Activated CD4-positive, alpha-beta T cell treated with anti-CD3 and anti-CD28 coated beads for 4 hours (primary cell): Measurements from ENCODE around the gene PTOV1.

Experiments used
- DNase-seq, 2 donors: peaks; one replicate each; pipeline ENCODE4 v3.0.0-alpha.2; 2020

Gene PTOV1

GRCh38 chr19:49892716-49893115 is 41.8 kb downstream of the PTOV1 start:
- no peak for DNase-seq

GRCh38 chr19:49894011-49894664 is 43.2 kb downstream of the PTOV1 start:
- DNase-seq, result no peak

GRCh38 chr19:49894879-49895565 is 44.1 kb downstream of the PTOV1 start:
- no peak for DNase-seq

- no peak for DNase-seq
These were observed 44.8 kb downstream of the PTOV1 start for GRCh38 chr19:49895566-49896297.

GRCh38 chr19:49896863-49897621 is 46.1 kb downstream of the PTOV1 start, which contains the start of gene IL4I1:
Gene IL4I1 (minus strand): TSS chr19:49896887. CDS start chr19:49896160, 727 bp downstream.
- DNase-seq, result peak; percentile 64 to 65

GRCh38 chr19:49904136-49904535 is 53.2 kb downstream of the PTOV1 start:
- no peak for DNase-seq

GRCh38 chr19:49906879-49907564 is 56.1 kb downstream of the PTOV1 start:
- no peak for DNase-seq

- no peak for DNase-seq
These were observed 56.9 kb downstream of the PTOV1 start for GRCh38 chr19:49907745-49908446.

- no peak for DNase-seq
These were observed 57.8 kb downstream of the PTOV1 start for GRCh38 chr19:49908480-49909420.

GRCh38 chr19:49910179-49910578 is 59.2 kb downstream of the PTOV1 start:
- DNase-seq, result no peak
